SK-N-SH (cell line): Measurements from ENCODE around the gene GTPBP3. TPM values are rescaled to one million over a fixed set of nuclear protein-coding genes. Genes with fewer than 3 reads are reported as not detected.

Experiments
- CTCF ChIA-PET: fragments of 300-600, 350-600 bp; formaldehyde crosslinking; extraction: SDS; loops from one replicate; lab custom pipeline; 2021; lab: Yijun Ruan, JAX
- POLR2A ChIA-PET: fragments of 350-600 bp; sonication (Branson Sonifier 250); formaldehyde crosslinking; extraction: SDS; loops from one replicate; lab custom pipeline; 2020; ENCODE audit warnings: antibody characterized with exemption, inconsistent platforms; lab: Yijun Ruan, JAX
- DNase-seq: peaks from one replicate; pipeline ENCODE4 v3.0.0; 2012
- H2AFZ ChIP-seq: fragments of 200-600 bp; sonication (generic); 2 replicates; pipeline ENCODE4 v1.8.1; 2016; ENCODE audit warnings: antibody characterized with exemption, mild to moderate bottlenecking, low read depth
- H3F3A ChIP-seq: fragments of 200-600 bp; sonication (generic); replicated peaks from 2 replicates; pipeline ENCODE3; 2016; ENCODE audit warnings: antibody characterized with exemption, mild to moderate bottlenecking; ENCODE audit not compliant: insufficient read depth
- H3K27ac ChIP-seq, 2 experiments: fragments of 200-500 bp in 1 of 2; fragments of 200-600 bp in 1 of 2; sonication (Bioruptor generic) in 1 of 2; sonication (generic), shearing (Covaris generic) in 1 of 2; 2 replicates each; pipeline versions ENCODE4 v1.5.1 to v1.6.1; 2014 to 2016; ENCODE audit warnings: low read depth in 2 of 2, inconsistent platforms in 1 of 2, low read length in 1 of 2, mild to moderate bottlenecking in 1 of 2, mixed read lengths in 1 of 2
- H3K27me3 ChIP-seq: fragments of 200-600 bp; sonication (generic), shearing (Covaris generic); 2 replicates; pipeline ENCODE4 v1.6.1; 2016; ENCODE audit warnings: mixed run types; ENCODE audit not compliant: insufficient read depth
- H3K36me3 ChIP-seq, 2 experiments: fragments of 200-500 bp in 1 of 2; fragments of 200-600 bp in 1 of 2; sonication (Bioruptor generic) in 1 of 2; sonication (generic) in 1 of 2; replicated peaks in 1 of 2; 2 replicates each; pipeline versions ENCODE3 to v1.5.1; 2014 to 2016; ENCODE audit warnings: low read length in 1 of 2, mild to moderate bottlenecking in 1 of 2; ENCODE audit not compliant: insufficient read depth in 2 of 2, control insufficient read depth in 1 of 2
- H3K4me1 ChIP-seq, 2 experiments: fragments of 200-500 bp in 1 of 2; fragments of 200-600 bp in 1 of 2; sonication (Bioruptor generic) in 1 of 2; sonication (generic), shearing (Covaris generic) in 1 of 2; 2 replicates each; pipeline versions ENCODE4 v1.5.1 to v1.6.1; 2014 to 2016; ENCODE audit warnings: low read depth in 1 of 2, low read length in 1 of 2, mixed run types in 1 of 2; ENCODE audit not compliant: insufficient read depth in 2 of 2, control insufficient read depth in 1 of 2
- H3K4me2 ChIP-seq: fragments of 200-600 bp; sonication (generic), shearing (Covaris generic); 2 replicates; pipeline ENCODE4 v1.6.1; 2017; ENCODE audit warnings: mixed run types
- H3K4me3 ChIP-seq, 2 experiments: fragments of 200-500 bp in 1 of 2; fragments of 200-600 bp in 1 of 2; sonication (Bioruptor generic) in 1 of 2; sonication (generic), shearing (Covaris generic) in 1 of 2; 2 replicates each; pipeline versions ENCODE4 v1.5.1 to v1.8.1; 2014 to 2016; ENCODE audit warnings: low read depth in 2 of 2, inconsistent platforms in 1 of 2, low read length in 1 of 2, mild to moderate bottlenecking in 1 of 2, mixed read lengths in 1 of 2, moderate library complexity in 1 of 2
- H3K79me2 ChIP-seq: fragments of 200-600 bp; sonication (generic); 2 replicates; pipeline ENCODE4 v1.8.1; 2017; ENCODE audit warnings: mild to moderate bottlenecking; ENCODE audit not compliant: insufficient read depth
- H3K9ac ChIP-seq: fragments of 200-600 bp; sonication (generic); 2 replicates; pipeline ENCODE4 v1.6.1; 2017; ENCODE audit warnings: mixed run types
- H3K9me2 ChIP-seq: fragments of 200-600 bp; sonication (generic); 2 replicates; pipeline ENCODE4 v1.6.1; 2017; ENCODE audit warnings: mixed run types
- H3K9me3 ChIP-seq: fragments of 200-600 bp; sonication (generic); 2 replicates; pipeline ENCODE4 v1.6.1; 2017; ENCODE audit warnings: mixed run types, mild to moderate bottlenecking, moderate library complexity
- H4K20me1 ChIP-seq: fragments of 200-600 bp; sonication (generic); 2 replicates; pipeline ENCODE4 v1.6.1; 2017; ENCODE audit warnings: mild to moderate bottlenecking, mixed run types; ENCODE audit not compliant: insufficient read depth
- CHD2 ChIP-seq: fragments of 150-350 bp; IDR thresholded peaks from 2 replicates; pipeline ENCODE4 v1.6.1; 2018; ENCODE audit warnings: low read length; ENCODE audit not compliant: partially characterized antibody
- ELF1 ChIP-seq: IDR thresholded peaks from 2 replicates; pipeline ENCODE4 v1.4.0; 2012
- EZH2phosphoT487 ChIP-seq: fragments of 200-600 bp; sonication (generic); IDR thresholded peaks from 2 replicates; pipeline ENCODE4 v1.6.1; 2017; ENCODE audit warnings: low read depth, mixed run types, mild to moderate bottlenecking, antibody characterized with exemption, moderate library complexity, borderline replicate concordance
- FOSL2 ChIP-seq: IDR thresholded peaks from 2 replicates; pipeline ENCODE4 v1.4.0; 2012; ENCODE audit warnings: low read depth, mild to moderate bottlenecking, moderate library complexity, borderline replicate concordance
- FOXJ3 ChIP-seq: sonication (generic); formaldehyde crosslinking; IDR thresholded peaks from 2 replicates; pipeline ENCODE4 v1.5.1; 2020; ENCODE audit warnings: mild to moderate bottlenecking, missing genetic modification reagents
- GABPA ChIP-seq: IDR thresholded peaks from 2 replicates; pipeline ENCODE4 v1.4.0; 2012; ENCODE audit warnings: low read depth, mild to moderate bottlenecking
- NFIC ChIP-seq: IDR thresholded peaks from 2 replicates; pipeline ENCODE4 v1.4.0; 2012; ENCODE audit warnings: borderline replicate concordance
- NRF1 ChIP-seq: IDR thresholded peaks from 2 replicates; pipeline ENCODE4 v1.6.1; 2012; ENCODE audit warnings: low read depth, mild to moderate bottlenecking, low read length
- POLR2AphosphoS5 ChIP-seq: IDR thresholded peaks from 2 replicates; pipeline ENCODE4 v1.6.1; 2012; ENCODE audit warnings: low read depth, low read length
- RCOR1 ChIP-seq: fragments of 150-350 bp; IDR thresholded peaks from 2 replicates; pipeline ENCODE4 v1.6.1; 2017; ENCODE audit warnings: antibody characterized with exemption, low read length
- SIN3A ChIP-seq: IDR thresholded peaks from 2 replicates; pipeline ENCODE4 v1.6.1; 2012; ENCODE audit warnings: low read depth, mild to moderate bottlenecking, low read length, moderate library complexity, borderline replicate concordance
- SMC3 ChIP-seq: IDR thresholded peaks from 2 replicates; pipeline ENCODE4 v1.6.1; 2012; ENCODE audit warnings: low read depth, low read length, improper control_type of control experiment
- TAF1 ChIP-seq: IDR thresholded peaks from 2 replicates; pipeline ENCODE4 v1.6.1; 2012; ENCODE audit warnings: low read depth, mild to moderate bottlenecking, low read length, moderate library complexity, borderline replicate concordance
- WGBS: methylation state at CpG from one replicate; pipeline ENCODE4 v1.1.6; 2017; ENCODE audit warnings: low lambda C conversion rate; 5-methylcytosine and 5-hydroxymethylcytosine counted together
- polyA plus RNA-seq, 3 experiments: library from polyadenylated mRNA; depleted of rRNA; stranded (reverse); fragments of >200 nt; gene quantifications; 2 replicates each; pipeline ENCODE4 v1.2.3, GENCODE V29; 2012
- TF ChIP-seq, protein P1 (sequence below): fragments of 200-600 bp; sonication (generic); IDR thresholded peaks from 2 replicates; pipeline ENCODE4 v1.6.1; 2017; ENCODE audit warnings: antibody characterized with exemption, mild to moderate bottlenecking, moderate library complexity
- TF ChIP-seq, protein P2 (sequence below): IDR thresholded peaks from 2 replicates; pipeline ENCODE4 v1.4.0; 2012; ENCODE audit warnings: low read depth, borderline replicate concordance

GTPBP3 gene
- polyA plus RNA-seq, 1 of the 3 experiments (the other 2 are of a cell fraction) = 21.6 TPM

DNA sequence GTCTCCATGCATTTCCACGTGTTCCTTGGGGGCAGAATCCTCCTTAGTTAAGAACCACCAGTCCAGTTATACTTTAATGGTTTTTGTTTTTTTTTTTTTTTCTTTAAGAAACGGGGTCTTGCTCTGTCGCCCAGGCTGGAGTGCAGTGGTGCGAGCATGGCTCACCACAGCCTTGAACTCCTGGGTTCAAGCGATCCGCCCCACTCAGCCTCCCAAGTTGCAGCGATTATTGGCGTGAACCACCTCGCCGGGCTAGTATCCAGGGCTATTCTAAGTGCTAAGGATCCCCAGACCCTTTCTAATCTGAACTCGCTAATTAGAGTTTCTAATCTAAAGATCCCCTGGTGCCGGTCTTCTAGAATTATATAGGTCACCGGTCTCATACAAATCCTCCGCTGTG is 43.7 kb upstream of the GTPBP3 start:
- WGBS = 97% methylated on average over 14 of the region's 14 CpGs
- Histone ChIP-seq H3K79me2 (peaks cover 6% of the 10 kb centered on the region; the same call in 1 of the 2 replicates), H3K36me3 (peaks cover 0 to 3% of the 10 kb centered on the region in 2 experiments), H3F3A (peaks cover 23% of the 10 kb centered on the region), H3K9me2 (no peaks in the 10 kb centered on the region), H3K4me3 (no peak overlapping the region), H3K9ac (no peak overlapping the region), H3K27ac (no peak overlapping the region), H3K4me1 (peaks cover 0 to 8% of the 10 kb centered on the region in 2 experiments; a peak in 1 of 4 replicates), H3K9me3 (no peaks in the 10 kb centered on the region)
- POLR2A ChIA-PET = interaction anchor here (1.1 to 1.4 kb wide), 2 partner anchors 12 to 78 kb away, joined by 5 to 7 read pairs; partner anchors contain the start of genes MRPL34 and USE1
- CTCF ChIA-PET = interaction anchor here (1.2 to 6.0 kb wide), 8 partner anchors 9 to 99 kb away, joined by 4 to 35 read pairs (median 11); partner anchors contain the start of genes ABHD8, ANKLE1, DDA1 and MRPL34
- TF ChIP-seq FOSL2 (no peak), SIN3A (no peak), CHD2 (no peak), TAF1 (no peak), NRF1 (no peak), FOXJ3 (CRISPR knock-in tag) (no peak), POLR2AphosphoS5 (no peak), RCOR1 (no peak), NFIC (no peak), ELF1 (no peak), GABPA (no peak), SMC3 (no peak), EZH2phosphoT487 (no peak)
- TF ChIP-seq, protein P1, sequence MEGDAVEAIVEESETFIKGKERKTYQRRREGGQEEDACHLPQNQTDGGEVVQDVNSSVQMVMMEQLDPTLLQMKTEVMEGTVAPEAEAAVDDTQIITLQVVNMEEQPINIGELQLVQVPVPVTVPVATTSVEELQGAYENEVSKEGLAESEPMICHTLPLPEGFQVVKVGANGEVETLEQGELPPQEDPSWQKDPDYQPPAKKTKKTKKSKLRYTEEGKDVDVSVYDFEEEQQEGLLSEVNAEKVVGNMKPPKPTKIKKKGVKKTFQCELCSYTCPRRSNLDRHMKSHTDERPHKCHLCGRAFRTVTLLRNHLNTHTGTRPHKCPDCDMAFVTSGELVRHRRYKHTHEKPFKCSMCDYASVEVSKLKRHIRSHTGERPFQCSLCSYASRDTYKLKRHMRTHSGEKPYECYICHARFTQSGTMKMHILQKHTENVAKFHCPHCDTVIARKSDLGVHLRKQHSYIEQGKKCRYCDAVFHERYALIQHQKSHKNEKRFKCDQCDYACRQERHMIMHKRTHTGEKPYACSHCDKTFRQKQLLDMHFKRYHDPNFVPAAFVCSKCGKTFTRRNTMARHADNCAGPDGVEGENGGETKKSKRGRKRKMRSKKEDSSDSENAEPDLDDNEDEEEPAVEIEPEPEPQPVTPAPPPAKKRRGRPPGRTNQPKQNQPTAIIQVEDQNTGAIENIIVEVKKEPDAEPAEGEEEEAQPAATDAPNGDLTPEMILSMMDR = no peak
- TF ChIP-seq, protein P2, sequence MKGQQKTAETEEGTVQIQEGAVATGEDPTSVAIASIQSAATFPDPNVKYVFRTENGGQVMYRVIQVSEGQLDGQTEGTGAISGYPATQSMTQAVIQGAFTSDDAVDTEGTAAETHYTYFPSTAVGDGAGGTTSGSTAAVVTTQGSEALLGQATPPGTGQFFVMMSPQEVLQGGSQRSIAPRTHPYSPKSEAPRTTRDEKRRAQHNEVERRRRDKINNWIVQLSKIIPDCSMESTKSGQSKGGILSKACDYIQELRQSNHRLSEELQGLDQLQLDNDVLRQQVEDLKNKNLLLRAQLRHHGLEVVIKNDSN = no peak
- TF ChIP-seq, all 33 proteins: peak for 0
- DNase-seq = no peak
- H3K27me3 ChIP-seq = no peaks in the 10 kb centered on the region
- H4K20me1 ChIP-seq = no peaks in the 10 kb centered on the region
- H2AFZ ChIP-seq = no peak overlapping the region
- no peak overlapping the region for H3K4me2 ChIP-seq
